Heart left ventricle (tissue), 16 donors: ENCODE data around the gene PPHLN1. TPM values are rescaled to one million over a fixed set of nuclear protein-coding genes. Genes with fewer than 3 reads are reported as not detected.

ENCODE experiments used
- ATAC-seq, 4 donors: fragments of 200-7000 bp; cut with Tn5 transposase; one replicate each; pipeline ENCODE4 v1.9.1; 2020 to 2022; ENCODE audit warnings: moderate library complexity in 4 of 4, mild to moderate bottlenecking in 3 of 4, moderate number of reproducible peaks in 1 of 4
- DNase-seq, 5 donors: peaks; one replicate each; pipeline ENCODE4 v3.0.0-alpha.2; 2020
- H3K27ac ChIP-seq, 12 donors: fragments of 200-600 bp; sonication (generic) in 4 of 12; one replicate each; pipeline versions ENCODE4 v1.5.0 to v1.8.0; 2016 to 2022; ENCODE audit warnings: mild to moderate bottlenecking in 2 of 12
- H3K27me3 ChIP-seq, 9 donors: fragments of 200-600 bp; sonication (generic) in 2 of 9; one replicate each; pipeline versions ENCODE4 v1.5.1 to v1.8.0; 2016 to 2022; ENCODE audit warnings: mild to moderate bottlenecking in 3 of 9
- H3K36me3 ChIP-seq, 9 donors: fragments of 200-600 bp; sonication (generic) in 2 of 9; one replicate each; pipeline versions ENCODE4 v1.5.0 to v1.8.0; 2018 to 2022; ENCODE audit warnings: mild to moderate bottlenecking in 2 of 9
- H3K4me1 ChIP-seq, 12 donors: fragments of 200-600 bp; sonication (generic) in 4 of 12; one replicate each; pipeline versions ENCODE4 v1.5.0 to v1.8.0; 2016 to 2022; ENCODE audit warnings: mild to moderate bottlenecking in 3 of 12
- H3K4me3 ChIP-seq, 12 donors: fragments of 200-600 bp; sonication (generic) in 4 of 12; one replicate each; pipeline versions ENCODE4 v1.5.0 to v1.8.0; 2017 to 2022; ENCODE audit warnings: mild to moderate bottlenecking in 9 of 12, moderate library complexity in 4 of 12
- H3K9me3 ChIP-seq, 12 donors: fragments of 200-600 bp; sonication (generic) in 4 of 12; one replicate each; pipeline versions ENCODE4 v1.5.0 to v1.8.0; 2016 to 2022; ENCODE audit warnings: mild to moderate bottlenecking in 1 of 12
- POLR2A ChIP-seq, 2 donors: fragments of 450-650 bp; IDR thresholded peaks; one replicate each; pipeline ENCODE4 v1.6.1; 2017; ENCODE audit warnings: antibody characterized with exemption in 2 of 2, mild to moderate bottlenecking in 2 of 2, moderate library complexity in 2 of 2
- WGBS, 4 donors: extraction: QIAGEN DNeasy Blood & Tissue Kit in 2 of 4; methylation state at CpG; one replicate each; pipeline versions ENCODE4 v1.1.5 to v1.1.7; 2013 to 2018; 5-methylcytosine and 5-hydroxymethylcytosine counted together
- intact Hi-C, 10 donors: fragments of 100-400 bp; cut with DNase I; formaldehyde crosslinking; loops; one replicate each; pipeline versions ENCODE4 v1.11.1 to v1.14.2; 2022
- polyA plus RNA-seq, 2 donors: library from polyadenylated mRNA; stranded (reverse); fragments of 200-250 nt; gene quantifications; one replicate each; pipeline ENCODE4 v1.2.3, GENCODE V29; 2013
- total RNA-seq, 9 donors: library from RNA; depleted of rRNA in 2 of 9; stranded (reverse); fragments of >200 nt in 2 of 9; fragmentation: NEBNext Ultra II Directional in 3 of 9; extraction: Animal tissue kit (Norgen Biotek cat#: 25700) in 3 of 9; gene quantifications; one replicate each; pipeline versions ENCODE4 v1.1.0 to v1.2.4, GENCODE V29; 2016 to 2023
- TF ChIP-seq, protein P1 (sequence below), 12 donors: fragments of 200-600 bp; sonication (generic) in 4 of 12; IDR thresholded peaks; one replicate each; pipeline versions ENCODE4 v1.5.0 to v1.8.0; 2018 to 2022; ENCODE audit warnings: antibody characterized with exemption in 12 of 12, mild to moderate bottlenecking in 5 of 12
- donor health status: ischemic (EF 13 %, LVEDD 7.1; RV severe dilation, severe dysfunction).
- donor health status: healthy with polysubstance abuse.
- donor health status: DM: no; HTN: yes; CAD: no.
- donor health status: DM: no; HTN: no; CAD: no.
- donor health status: ischemic (EF 25% LVEDD 6.9; RV normal size, moderate dysfunction).
- donor health status: ischemic (EF 25% LVEDD 5.7; RV mildly dilated, moderate dysfunction).
- donor health status: healthy.
- donor health status: DM: yes; HTN: yes; CAD: no.
- donor health status: ischemic (EF 35%, LVEDD 5.7; RV mildly dilated, moderate dysfunction).
- donor health status: nonischemic (EF 11% LVEDD 7.7; RV severe dilation, severe dysfunction).
- donor health status: DM: yes; HTN: yes; CAD: no.
- donor health status: PGD.
- donor health status: ischemic (EF 29% LVEDD 5.4; RV normal size, mild dysfunction).
- donor health status: nonischemic (EF 23%, LVEDD 6.1; RV moderate dilation, normal function).

Gene PPHLN1
- total and polyA plus RNA-seq, 11 donors, result 21.4 to 41.1 (median 35.6) TPM

DNA sequence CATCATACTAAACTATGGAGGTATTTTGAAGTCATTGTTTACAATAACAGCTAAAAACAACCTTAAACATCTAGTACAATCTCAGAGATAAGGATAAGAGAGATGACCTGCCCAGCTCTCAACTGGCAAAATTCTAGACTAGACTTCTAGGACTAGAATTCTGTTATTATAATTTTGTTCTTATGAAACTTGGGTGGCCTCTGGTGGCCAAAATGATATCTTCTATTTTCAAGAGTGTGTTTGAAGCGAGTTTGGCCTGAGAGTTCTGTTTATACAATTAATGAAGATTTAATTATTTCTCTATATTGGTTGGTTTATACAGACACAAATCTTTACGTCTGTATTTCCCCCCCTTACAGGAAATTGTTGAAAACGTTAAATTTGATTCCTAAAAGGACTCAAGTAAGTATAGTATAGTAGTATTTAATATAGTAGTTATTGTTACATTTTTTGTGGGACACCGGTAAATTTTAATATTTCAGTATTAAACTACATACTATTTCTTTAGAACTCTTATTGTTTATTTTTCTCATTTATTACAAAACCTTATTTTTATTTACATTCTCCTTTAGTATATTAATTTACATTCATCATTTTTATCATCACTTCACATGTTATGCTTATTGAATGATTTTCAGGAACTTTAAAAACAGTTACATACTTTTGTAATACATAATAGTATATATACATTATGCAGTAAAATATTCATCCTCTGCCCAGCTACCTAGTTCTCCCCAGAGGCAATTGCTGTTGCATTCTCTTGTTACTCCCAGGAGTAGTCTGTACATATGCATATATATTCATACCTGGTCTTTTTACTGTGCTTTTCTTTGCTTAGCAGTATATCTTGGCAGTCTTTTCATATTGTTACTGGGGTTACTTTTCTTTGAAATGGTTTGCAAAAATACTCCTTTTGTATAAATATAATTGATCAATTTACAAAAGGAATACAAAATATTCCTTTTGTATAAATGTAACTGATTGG, 6.6 kb downstream of the PPHLN1 start:
- DNase-seq (no peak), ATAC-seq (peak in 3 of 4 donors; percentile 39 to 67 (median 44))
- Histone ChIP-seq H3K9me3 (no peaks in the 10 kb centered on the region), H3K36me3 (peaks cover 0 to 19% (median 18%) of the 10 kb centered on the region in 9 donors), H3K4me1 (peaks cover 0 to 28% (median 9%) of the 10 kb centered on the region in 12 donors), H3K27ac (no peak overlapping the region), H3K27me3 (no peaks in the 10 kb centered on the region), H3K4me3 (no peak overlapping the region)
- intact Hi-C loops, result loop anchor here in 9 of 10 donors (1.0 to 10.0 kb wide), 9 partner anchors 40 to 1058 kb away; no protein-coding TSS in a partner anchor
- TF ChIP-seq, protein P1, sequence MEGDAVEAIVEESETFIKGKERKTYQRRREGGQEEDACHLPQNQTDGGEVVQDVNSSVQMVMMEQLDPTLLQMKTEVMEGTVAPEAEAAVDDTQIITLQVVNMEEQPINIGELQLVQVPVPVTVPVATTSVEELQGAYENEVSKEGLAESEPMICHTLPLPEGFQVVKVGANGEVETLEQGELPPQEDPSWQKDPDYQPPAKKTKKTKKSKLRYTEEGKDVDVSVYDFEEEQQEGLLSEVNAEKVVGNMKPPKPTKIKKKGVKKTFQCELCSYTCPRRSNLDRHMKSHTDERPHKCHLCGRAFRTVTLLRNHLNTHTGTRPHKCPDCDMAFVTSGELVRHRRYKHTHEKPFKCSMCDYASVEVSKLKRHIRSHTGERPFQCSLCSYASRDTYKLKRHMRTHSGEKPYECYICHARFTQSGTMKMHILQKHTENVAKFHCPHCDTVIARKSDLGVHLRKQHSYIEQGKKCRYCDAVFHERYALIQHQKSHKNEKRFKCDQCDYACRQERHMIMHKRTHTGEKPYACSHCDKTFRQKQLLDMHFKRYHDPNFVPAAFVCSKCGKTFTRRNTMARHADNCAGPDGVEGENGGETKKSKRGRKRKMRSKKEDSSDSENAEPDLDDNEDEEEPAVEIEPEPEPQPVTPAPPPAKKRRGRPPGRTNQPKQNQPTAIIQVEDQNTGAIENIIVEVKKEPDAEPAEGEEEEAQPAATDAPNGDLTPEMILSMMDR (IDR thresholded peaks at IDR 0.05), result peak; percentile 56 to 81 (median 66)
- no peak for TF ChIP-seq POLR2A (IDR thresholded peaks at IDR 0.05)
- WGBS, 4 donors, result 34 to 39% (median 36%) methylated on average over 4 of the region's 4 CpGs

DNA sequence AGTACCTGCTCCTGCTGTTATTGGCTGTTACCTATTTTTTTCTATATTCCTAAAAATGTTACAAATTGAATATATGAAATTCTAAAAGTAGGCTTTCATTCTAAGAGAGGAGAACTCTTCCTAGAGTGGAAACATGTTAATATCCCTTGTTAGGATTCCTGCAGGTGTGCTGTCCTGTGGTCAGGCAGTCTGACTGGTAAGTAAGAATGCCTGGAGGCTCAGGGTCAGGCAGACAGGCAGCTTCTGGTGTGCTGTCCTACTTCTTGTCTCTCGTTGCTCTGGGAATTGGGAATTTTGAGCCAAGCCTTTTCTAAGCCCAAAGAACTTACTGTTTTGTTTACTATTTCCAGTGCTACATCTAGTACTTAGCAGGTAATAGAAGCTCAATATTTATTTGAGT, 10.3 kb downstream of the PPHLN1 start:
- intact Hi-C loops, result loop anchor here in 2 of 10 donors (10.0 kb wide), 2 partner anchors 129 to 1061 kb away; no protein-coding TSS in a partner anchor
- WGBS, 4 donors, result 37 to 54% (median 43%) methylated on average over 1 of the region's 1 CpG

DNA sequence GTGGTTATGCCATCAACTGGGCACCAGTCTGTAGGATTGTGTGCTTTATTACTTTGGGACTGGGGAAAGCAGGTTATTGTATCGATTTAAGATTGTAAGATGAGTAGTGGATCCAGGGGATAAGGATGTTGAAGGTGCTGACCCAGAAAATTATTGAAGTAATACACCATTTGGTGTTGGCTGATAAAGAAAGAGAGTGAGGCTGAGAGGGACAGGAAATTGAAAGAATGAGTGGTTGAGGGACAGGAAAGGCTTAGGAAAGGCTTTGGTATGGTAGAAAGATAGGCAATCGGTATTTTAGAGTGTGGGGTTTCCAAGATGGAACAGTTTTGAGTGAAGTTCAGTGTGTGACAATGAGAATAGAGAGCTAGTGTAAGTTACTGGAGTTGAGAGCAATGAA, 12.3 kb downstream of the PPHLN1 start:
- WGBS, 4 donors, result 83 to 92% (median 88%) methylated on average over 2 of the region's 2 CpGs
- TF ChIP-seq POLR2A (IDR thresholded peaks at IDR 0.05), result no peak
- TF ChIP-seq, protein P1 (IDR thresholded peaks at IDR 0.05), result no peak
- Histone ChIP-seq H3K9me3 (no peaks in the 10 kb centered on the region), H3K27me3 (no peaks in the 10 kb centered on the region), H3K4me3 (no peak overlapping the region), H3K4me1 (no peaks in the 10 kb centered on the region), H3K27ac (no peak overlapping the region), H3K36me3 (peaks cover 0 to 35% (median 18%) of the 10 kb centered on the region in 9 donors)
- intact Hi-C loops, result loop anchor here in 2 of 10 donors (10.0 kb wide), 2 partner anchors 127 to 1063 kb away; no protein-coding TSS in a partner anchor
- DNase-seq (no peak), ATAC-seq (no peak)

More for the DNA sequence above, 10.3 kb downstream of the PPHLN1 start:
- DNase-seq (no peak), ATAC-seq (no peak)
- Histone ChIP-seq H3K4me3 (no peak overlapping the region), H3K27me3 (no peaks in the 10 kb centered on the region), H3K27ac (no peak overlapping the region), H3K4me1 (peaks cover 0 to 10% (median 3%) of the 10 kb centered on the region in 12 donors), H3K36me3 (peaks cover 0 to 35% (median 18%) of the 10 kb centered on the region in 9 donors), H3K9me3 (no peaks in the 10 kb centered on the region)
- TF ChIP-seq, protein P1 (IDR thresholded peaks at IDR 0.05), result no peak
- no peak for TF ChIP-seq POLR2A (IDR thresholded peaks at IDR 0.05)

DNA sequence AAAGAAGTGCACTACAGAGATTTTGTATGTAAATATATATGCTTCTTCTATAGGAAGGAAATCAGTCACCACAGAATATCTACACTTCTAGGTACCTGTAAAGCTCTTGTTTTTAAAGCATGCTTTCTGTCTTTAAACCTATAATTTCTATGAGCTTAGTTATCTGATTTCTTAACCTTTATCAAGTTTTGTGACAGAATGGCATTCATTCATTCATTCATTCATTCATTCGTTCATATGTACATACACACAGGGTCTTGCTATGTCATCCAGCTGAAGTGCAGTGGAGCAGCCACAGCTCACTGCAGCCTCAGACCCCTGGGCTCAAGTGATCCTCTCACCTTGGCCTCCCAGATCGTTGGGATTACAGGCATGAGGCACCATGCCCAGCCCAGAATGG, 16.1 kb downstream of the PPHLN1 start:
- TF ChIP-seq POLR2A (IDR thresholded peaks at IDR 0.05), result no peak
- TF ChIP-seq, protein P1 (IDR thresholded peaks at IDR 0.05), result no peak
- H3K4me1 ChIP-seq, result no peaks in the 10 kb centered on the region
- intact Hi-C loops, result no loop called here
- no peaks in the 10 kb centered on the region for H3K27me3 ChIP-seq
- H3K4me3 ChIP-seq, result no peak overlapping the region
- peaks cover 0 to 23% (median 6%) of the 10 kb centered on the region in 9 donors for H3K36me3 ChIP-seq
- WGBS, 4 donors, result 66 to 95% (median 78%) methylated on average over 2 of the region's 2 CpGs
- ATAC-seq (no peak), DNase-seq (no peak)
- H3K27ac ChIP-seq, result no peak overlapping the region
- no peaks in the 10 kb centered on the region for H3K9me3 ChIP-seq
